ENCODE measurements around the gene OR1F1. TPM values are rescaled to one million over a fixed set of nuclear protein-coding genes. Genes with fewer than 3 reads are reported as not detected.
A peak's percentile ranks its signal among the peaks of the same experiment; 100 is the strongest.

Gene OR1F1
- total RNA-seq, 1 experiment from 2014 or later = not detected

- no peaks in the 10 kb centered on the region for H3K27me3 ChIP-seq (ENCODE audit: insufficient read depth, low read length)
- no peak overlapping the region for H3K4ac ChIP-seq (ENCODE audit: low read depth, low read length)
- H3K9me3 ChIP-seq (ENCODE audit: control insufficient read depth, low read depth, low read length) = no peaks in the 10 kb centered on the region
- no peaks in the 10 kb centered on the region for H4K20me1 ChIP-seq (ENCODE audit: control insufficient read depth, insufficient read depth, insufficient read length)
- H3K14ac ChIP-seq (ENCODE audit: insufficient read depth, low read length) = no peak overlapping the region
- H3K4me3 Mint-ChIP-seq = no peak overlapping the region
- H2AFZ ChIP-seq (ENCODE audit: low read length) = no peak overlapping the region
- no peak overlapping the region for H3K27ac ChIP-seq (ENCODE audit: insufficient read length, low read depth, low read length)
- TF ChIP-seq CTCF (conservative IDR thresholded peaks at IDR 0.05) = no peak
- no peak overlapping the region for H3T11ph ChIP-seq (ENCODE audit: low read length)
- no peak overlapping the region for H4K8ac ChIP-seq (replicated peaks; ENCODE audit: insufficient read length, low read depth, low read length)
- no CpG with 5 or more reads among the region's 69 CpGs for WGBS (ENCODE audit: extremely low coverage, insufficient read length, low lambda C conversion rate)
- H3K4me1 Mint-ChIP-seq = peaks cover 3 to 6% of the 10 kb centered on the region in 2 experiments; a peak in 3 of 4 replicates
- H3K23ac ChIP-seq (ENCODE audit: insufficient read length, low read depth, low read length) = no peak overlapping the region
- H4K91ac ChIP-seq (ENCODE audit: insufficient read length, low read depth, low read length) = no peak overlapping the region
- H3K23me2 ChIP-seq (ENCODE audit: insufficient read length, low read depth, low read length, poor library complexity, severe bottlenecking) = no peaks in the 10 kb centered on the region
- H3K79me2 ChIP-seq (ENCODE audit: insufficient read depth, low read length) = no peaks in the 10 kb centered on the region
- peaks cover 7 to 20% (median 15%) of the 10 kb centered on the region in 3 experiments; a peak in 5 of 7 replicates for H3K36me3 Mint-ChIP-seq (ENCODE audit: insufficient read depth in 1 of 3, low read depth in 3 of 3)
- H2BK120ac ChIP-seq (ENCODE audit: low read depth, low read length, poor library complexity, severe bottlenecking) = no peak overlapping the region
- no peak overlapping the region for H2BK15ac ChIP-seq (ENCODE audit: low read depth, low read length)
- no peak overlapping the region for H3K18ac ChIP-seq (ENCODE audit: insufficient read length, low read depth, low read length)
- peak; percentile 26 for DNase-seq
- no peak overlapping the region for H2BK12ac ChIP-seq (ENCODE audit: insufficient read length, low read depth, low read length)
- H4K5ac ChIP-seq (ENCODE audit: insufficient read length, low read depth, low read length) = no peak overlapping the region
- no peaks in the 10 kb centered on the region for H3K9me3 Mint-ChIP-seq
- no peak overlapping the region for H3K4me2 ChIP-seq (ENCODE audit: insufficient read depth, insufficient read length, low read length)
- no peak overlapping the region for H3K56ac ChIP-seq (ENCODE audit: insufficient read length, low read depth, low read length)
- H2AK5ac ChIP-seq (ENCODE audit: insufficient read length, low read length) = no peak overlapping the region
- no peaks in the 10 kb centered on the region for H3K4me1 ChIP-seq (ENCODE audit: insufficient read depth, low read length)
- no peak overlapping the region for H2BK5ac ChIP-seq (ENCODE audit: insufficient read length, low read length)
- H3K79me1 ChIP-seq (ENCODE audit: insufficient read depth, low read depth, low read length, poor library complexity, severe bottlenecking) = no peaks in the 10 kb centered on the region
- H3K27ac Mint-ChIP-seq = no peak overlapping the region; a peak in 1 of 7 replicates
- no peak overlapping the region for H3K9ac ChIP-seq (ENCODE audit: extremely low read depth, insufficient read length, low read length)
- H2BK20ac ChIP-seq (ENCODE audit: low read depth, low read length, poor library complexity, severe bottlenecking) = no peak overlapping the region
- H3K27me3 Mint-ChIP-seq (ENCODE audit: low read depth) = peaks cover 4% of the 10 kb centered on the region
Observed at GRCh38 chr16:3140603-3141427, 47.2 kb upstream of the OR1F1 start.
